ENCODE results near the gene ACSBG1.

- TF ChIP-seq, protein P1, sequence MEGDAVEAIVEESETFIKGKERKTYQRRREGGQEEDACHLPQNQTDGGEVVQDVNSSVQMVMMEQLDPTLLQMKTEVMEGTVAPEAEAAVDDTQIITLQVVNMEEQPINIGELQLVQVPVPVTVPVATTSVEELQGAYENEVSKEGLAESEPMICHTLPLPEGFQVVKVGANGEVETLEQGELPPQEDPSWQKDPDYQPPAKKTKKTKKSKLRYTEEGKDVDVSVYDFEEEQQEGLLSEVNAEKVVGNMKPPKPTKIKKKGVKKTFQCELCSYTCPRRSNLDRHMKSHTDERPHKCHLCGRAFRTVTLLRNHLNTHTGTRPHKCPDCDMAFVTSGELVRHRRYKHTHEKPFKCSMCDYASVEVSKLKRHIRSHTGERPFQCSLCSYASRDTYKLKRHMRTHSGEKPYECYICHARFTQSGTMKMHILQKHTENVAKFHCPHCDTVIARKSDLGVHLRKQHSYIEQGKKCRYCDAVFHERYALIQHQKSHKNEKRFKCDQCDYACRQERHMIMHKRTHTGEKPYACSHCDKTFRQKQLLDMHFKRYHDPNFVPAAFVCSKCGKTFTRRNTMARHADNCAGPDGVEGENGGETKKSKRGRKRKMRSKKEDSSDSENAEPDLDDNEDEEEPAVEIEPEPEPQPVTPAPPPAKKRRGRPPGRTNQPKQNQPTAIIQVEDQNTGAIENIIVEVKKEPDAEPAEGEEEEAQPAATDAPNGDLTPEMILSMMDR (conservative IDR thresholded peaks at IDR 0.05) = no peak
- no peak for TF ChIP-seq EZH2 (IDR thresholded peaks at IDR 0.05; ENCODE audit: low read depth)
Measured at GRCh38 chr15:78168608-78169007, 65.8 kb downstream of the ACSBG1 start.

All from PC-9 (cell line).